ENCODE results near the gene AGTRAP. TPM values are rescaled to one million over a fixed set of nuclear protein-coding genes. Genes with fewer than 3 reads are reported as not detected.

Gene AGTRAP
- total and polyA plus RNA-seq, 9 of the 15 experiments (the other 6 are each of a cell fraction or from before 2014, with no cell fraction given) = 26.8 to 105 (median 57.5) TPM

DNA sequence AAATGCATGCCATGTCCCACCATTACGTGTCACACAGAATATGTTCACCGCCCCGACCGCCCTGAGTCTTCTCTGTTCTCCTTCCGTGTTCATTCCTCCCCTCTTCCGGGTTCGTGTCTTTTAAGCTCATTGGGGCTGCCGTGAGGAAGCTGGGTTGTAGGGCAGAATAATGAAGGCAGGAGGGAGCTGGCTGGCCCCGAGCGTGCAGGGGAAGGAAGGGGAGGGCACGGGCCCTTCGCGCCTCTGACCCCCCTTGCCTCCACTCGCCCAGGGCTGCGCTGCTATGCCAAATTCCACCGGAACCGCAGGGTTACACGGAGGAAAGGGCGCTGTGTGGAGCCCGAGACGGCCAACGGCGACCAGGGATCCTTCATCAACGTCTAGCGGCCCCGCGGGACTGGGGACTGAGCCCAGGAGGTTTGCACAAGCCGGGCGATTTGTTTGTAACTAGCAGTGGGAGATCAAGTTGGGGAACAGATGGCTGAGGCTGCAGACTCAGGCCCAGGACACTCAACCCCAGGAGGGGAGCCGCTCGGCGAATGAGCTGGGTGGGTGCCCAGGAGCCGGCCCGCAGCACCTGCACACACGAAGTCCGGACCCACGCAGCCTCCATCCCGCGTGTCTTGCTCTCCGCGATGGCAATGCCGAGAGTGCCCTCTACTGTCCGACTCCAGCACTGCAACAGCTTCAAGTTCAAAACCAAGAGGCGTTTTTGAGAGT is 16.5 kb upstream of the AGTRAP start (continued):
- TF ChIP-seq, protein P1, sequence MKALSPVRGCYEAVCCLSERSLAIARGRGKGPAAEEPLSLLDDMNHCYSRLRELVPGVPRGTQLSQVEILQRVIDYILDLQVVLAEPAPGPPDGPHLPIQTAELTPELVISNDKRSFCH (CRISPR knock-in tag; IDR thresholded peaks at IDR 0.05) = no peak
- TF ChIP-seq, protein P1 (tag; IDR thresholded peaks at IDR 0.05) = peak; percentile 42; the same call in 1 of the 2 replicates
- TF ChIP-seq FOXK2 (conservative IDR thresholded peaks at IDR 0.05 in 1 of 2, IDR thresholded peaks at IDR 0.05 in 1 of 2; ENCODE audit: low read depth in 2 of 2) (0 out of 4 replicates have a peak, but pooled peaks of 1 of the 2 experiments have one; percentile 26), ELF4 (CRISPR knock-in tag; IDR thresholded peaks at IDR 0.05) (no peak), LCOR (CRISPR knock-in tag; IDR thresholded peaks at IDR 0.05) (peak; percentile 82), RAD21 (CRISPR knock-in tag; conservative IDR thresholded peaks at IDR 0.05 in 1 of 2, IDR thresholded peaks at IDR 0.05 in 1 of 2) (peak; percentile 98 to 99), CCAR2 (IDR thresholded peaks at IDR 0.05; ENCODE audit: low read depth, low read length) (no peak), XRCC3 (IDR thresholded peaks at IDR 0.05) (no peak), IRF2 (CRISPR knock-in tag; IDR thresholded peaks at IDR 0.05) (no peak), ZNF785 (CRISPR knock-in tag; IDR thresholded peaks at IDR 0.05) (no peak), ZNF384 (IDR thresholded peaks at IDR 0.05; ENCODE audit: low read depth, low read length) (no peak), CSDE1 (IDR thresholded peaks at IDR 0.05) (no peak), ZNF830 (CRISPR knock-in tag; IDR thresholded peaks at IDR 0.05) (no peak), ZNF766 (CRISPR knock-in tag; conservative IDR thresholded peaks at IDR 0.05) (no peak), ARNT (IDR thresholded peaks at IDR 0.05) (no peak), SNRNP70 (optimal IDR thresholded peaks at IDR 0.05; ENCODE audit: low read depth, low read length) (no peak), SRSF9 (IDR thresholded peaks at IDR 0.05; ENCODE audit: borderline replicate concordance, low read depth, low read length) (no peak), THRAP3 (IDR thresholded peaks at IDR 0.05; ENCODE audit: borderline replicate concordance) (no peak), SRSF3 (IDR thresholded peaks at IDR 0.05; ENCODE audit: insufficient read depth, low read length) (no peak)
- TF ChIP-seq, protein P2, sequence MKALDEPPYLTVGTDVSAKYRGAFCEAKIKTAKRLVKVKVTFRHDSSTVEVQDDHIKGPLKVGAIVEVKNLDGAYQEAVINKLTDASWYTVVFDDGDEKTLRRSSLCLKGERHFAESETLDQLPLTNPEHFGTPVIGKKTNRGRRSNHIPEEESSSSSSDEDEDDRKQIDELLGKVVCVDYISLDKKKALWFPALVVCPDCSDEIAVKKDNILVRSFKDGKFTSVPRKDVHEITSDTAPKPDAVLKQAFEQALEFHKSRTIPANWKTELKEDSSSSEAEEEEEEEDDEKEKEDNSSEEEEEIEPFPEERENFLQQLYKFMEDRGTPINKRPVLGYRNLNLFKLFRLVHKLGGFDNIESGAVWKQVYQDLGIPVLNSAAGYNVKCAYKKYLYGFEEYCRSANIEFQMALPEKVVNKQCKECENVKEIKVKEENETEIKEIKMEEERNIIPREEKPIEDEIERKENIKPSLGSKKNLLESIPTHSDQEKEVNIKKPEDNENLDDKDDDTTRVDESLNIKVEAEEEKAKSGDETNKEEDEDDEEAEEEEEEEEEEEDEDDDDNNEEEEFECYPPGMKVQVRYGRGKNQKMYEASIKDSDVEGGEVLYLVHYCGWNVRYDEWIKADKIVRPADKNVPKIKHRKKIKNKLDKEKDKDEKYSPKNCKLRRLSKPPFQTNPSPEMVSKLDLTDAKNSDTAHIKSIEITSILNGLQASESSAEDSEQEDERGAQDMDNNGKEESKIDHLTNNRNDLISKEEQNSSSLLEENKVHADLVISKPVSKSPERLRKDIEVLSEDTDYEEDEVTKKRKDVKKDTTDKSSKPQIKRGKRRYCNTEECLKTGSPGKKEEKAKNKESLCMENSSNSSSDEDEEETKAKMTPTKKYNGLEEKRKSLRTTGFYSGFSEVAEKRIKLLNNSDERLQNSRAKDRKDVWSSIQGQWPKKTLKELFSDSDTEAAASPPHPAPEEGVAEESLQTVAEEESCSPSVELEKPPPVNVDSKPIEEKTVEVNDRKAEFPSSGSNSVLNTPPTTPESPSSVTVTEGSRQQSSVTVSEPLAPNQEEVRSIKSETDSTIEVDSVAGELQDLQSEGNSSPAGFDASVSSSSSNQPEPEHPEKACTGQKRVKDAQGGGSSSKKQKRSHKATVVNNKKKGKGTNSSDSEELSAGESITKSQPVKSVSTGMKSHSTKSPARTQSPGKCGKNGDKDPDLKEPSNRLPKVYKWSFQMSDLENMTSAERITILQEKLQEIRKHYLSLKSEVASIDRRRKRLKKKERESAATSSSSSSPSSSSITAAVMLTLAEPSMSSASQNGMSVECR (CRISPR knock-in tag; IDR thresholded peaks at IDR 0.05) = no peak
- TF ChIP-seq, protein P3, sequence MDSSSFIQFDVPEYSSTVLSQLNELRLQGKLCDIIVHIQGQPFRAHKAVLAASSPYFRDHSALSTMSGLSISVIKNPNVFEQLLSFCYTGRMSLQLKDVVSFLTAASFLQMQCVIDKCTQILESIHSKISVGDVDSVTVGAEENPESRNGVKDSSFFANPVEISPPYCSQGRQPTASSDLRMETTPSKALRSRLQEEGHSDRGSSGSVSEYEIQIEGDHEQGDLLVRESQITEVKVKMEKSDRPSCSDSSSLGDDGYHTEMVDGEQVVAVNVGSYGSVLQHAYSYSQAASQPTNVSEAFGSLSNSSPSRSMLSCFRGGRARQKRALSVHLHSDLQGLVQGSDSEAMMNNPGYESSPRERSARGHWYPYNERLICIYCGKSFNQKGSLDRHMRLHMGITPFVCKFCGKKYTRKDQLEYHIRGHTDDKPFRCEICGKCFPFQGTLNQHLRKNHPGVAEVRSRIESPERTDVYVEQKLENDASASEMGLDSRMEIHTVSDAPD (CRISPR knock-in tag; IDR thresholded peaks at IDR 0.05) = no peak
- TF ChIP-seq, protein P4, sequence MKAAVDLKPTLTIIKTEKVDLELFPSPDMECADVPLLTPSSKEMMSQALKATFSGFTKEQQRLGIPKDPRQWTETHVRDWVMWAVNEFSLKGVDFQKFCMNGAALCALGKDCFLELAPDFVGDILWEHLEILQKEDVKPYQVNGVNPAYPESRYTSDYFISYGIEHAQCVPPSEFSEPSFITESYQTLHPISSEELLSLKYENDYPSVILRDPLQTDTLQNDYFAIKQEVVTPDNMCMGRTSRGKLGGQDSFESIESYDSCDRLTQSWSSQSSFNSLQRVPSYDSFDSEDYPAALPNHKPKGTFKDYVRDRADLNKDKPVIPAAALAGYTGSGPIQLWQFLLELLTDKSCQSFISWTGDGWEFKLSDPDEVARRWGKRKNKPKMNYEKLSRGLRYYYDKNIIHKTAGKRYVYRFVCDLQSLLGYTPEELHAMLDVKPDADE (conservative IDR thresholded peaks at IDR 0.05; ENCODE audit: control insufficient read depth, low read depth, low read length) = 0 out of 2 replicates have a peak, but pooled peaks have one; percentile 43
